Hematopoietic multipotent progenitor cell treated with erythropoietin and hydrocortisone succinate and interleukin-3 and kit ligand, for 6 days (in vitro differentiated cells): Measurements from ENCODE around the gene TUBB.
A peak's percentile ranks its signal among the peaks of the same experiment; 100 is the strongest.
"Not testable (repeated sequence)": the region's sequence is repeated elsewhere in the genome, so short reads cannot be mapped to it uniquely, and the experiment has no call there.

Experiments
- DNase-seq: peaks from one replicate; pipeline ENCODE4 v3.0.0-alpha.2; 2015

The TUBB gene

GRCh38 chr6:30687659-30688431 lies 32.3 kb upstream of the TUBB start:
- DNase-seq, result no peak

- no peak for DNase-seq
These were observed 31.6 kb upstream of the TUBB start for GRCh38 chr6:30688569-30688968.

GRCh38 chr6:30689022-30689865 lies 30.9 kb upstream of the TUBB start:
- DNase-seq, result peak; percentile 33

GRCh38 chr6:30689985-30690384 lies 30.2 kb upstream of the TUBB start:
- no peak for DNase-seq

DNA sequence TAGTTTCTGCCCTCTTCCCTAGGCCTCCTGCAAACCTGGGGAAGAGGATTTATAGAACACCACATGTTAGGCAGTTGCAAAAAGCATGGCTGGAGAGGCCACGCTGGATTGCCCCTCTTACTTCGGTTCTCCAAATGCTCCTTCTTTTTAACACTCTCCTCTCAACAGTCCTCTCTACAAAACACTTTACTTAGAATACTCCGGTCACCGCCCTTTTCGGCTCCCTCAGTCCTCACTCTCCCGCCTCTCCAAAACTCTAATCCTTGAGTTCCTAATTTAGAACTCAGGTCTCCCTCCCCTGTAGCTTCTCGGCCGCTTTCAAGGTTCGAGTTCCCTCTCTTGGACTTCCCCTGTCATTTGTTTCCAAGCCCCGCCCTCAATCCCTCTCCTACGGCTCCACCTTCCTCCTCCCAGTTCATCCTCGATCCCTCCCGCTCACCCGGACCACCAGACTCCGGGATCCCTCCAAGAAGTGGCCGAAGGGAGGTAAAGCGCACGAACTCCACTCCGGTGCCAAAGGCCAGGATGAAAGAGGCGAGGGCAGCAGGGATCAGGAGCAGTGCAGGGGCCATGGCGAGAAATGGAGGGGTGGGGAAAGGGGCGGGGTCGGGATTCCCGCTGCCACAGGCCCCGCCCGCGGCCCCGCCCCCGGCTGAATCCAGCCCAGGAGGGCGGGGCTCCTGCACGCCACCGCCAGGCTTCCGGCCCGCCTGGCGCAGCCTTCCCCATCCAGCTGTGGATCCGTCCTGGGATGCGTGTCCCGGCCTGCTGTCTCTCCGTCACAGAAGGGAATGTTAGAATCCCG lies 29.5 kb upstream of the TUBB start, which contains the start of gene NRM:
TSS of gene NRM (minus strand) at position 582 of the 805 bp plus-strand sequence. CDS start at position 572, 10 bp downstream.
- DNase-seq, result peak; percentile 91

- DNase-seq, result peak; percentile 22
These were observed 28.8 kb upstream of the TUBB start for GRCh38 chr6:30691208-30691847.

- no peak for DNase-seq
These were observed 23.7 kb upstream of the TUBB start for GRCh38 chr6:30696432-30696831.

DNA sequence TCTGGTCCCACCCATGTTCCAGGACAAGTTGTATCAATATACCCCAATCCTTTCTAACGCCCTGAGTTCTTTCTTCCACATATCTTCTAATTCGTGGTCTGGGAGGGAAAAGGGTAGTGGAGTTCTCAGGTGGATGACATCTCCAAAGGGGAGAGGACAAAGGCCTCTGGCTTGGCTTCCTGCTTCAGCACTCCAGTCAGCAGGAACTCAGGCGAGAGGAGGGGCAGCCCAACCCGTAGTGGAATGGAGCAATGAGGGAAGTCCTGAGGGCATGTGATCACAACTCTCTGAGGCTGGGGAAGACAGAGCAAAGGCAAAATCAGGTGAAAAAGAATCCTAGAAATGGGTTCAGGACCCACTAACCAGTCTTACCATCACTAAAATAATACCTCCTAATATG lies 19.8 kb upstream of the TUBB start:
- DNase-seq, result no peak

DNA sequence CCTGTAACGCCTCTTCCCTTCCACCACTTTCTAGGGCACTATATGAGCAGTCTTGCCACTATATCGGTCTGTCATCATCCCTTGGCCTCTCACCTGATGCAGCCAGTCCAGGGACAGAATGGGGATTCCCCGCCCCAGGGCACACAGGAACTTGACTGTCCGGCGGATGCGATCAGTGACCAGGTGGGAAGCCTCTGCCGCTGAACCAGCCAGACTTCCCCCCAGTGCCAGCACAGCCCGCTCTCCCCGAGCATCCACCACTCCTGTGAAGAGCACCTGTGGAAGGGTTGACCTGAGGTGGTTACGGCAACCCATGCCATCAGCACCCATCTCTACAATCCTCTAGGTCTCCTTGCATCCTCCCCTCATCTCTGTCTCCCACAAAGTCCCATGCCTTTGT lies 17.1 kb upstream of the TUBB start:
- DNase-seq, result no peak

DNA sequence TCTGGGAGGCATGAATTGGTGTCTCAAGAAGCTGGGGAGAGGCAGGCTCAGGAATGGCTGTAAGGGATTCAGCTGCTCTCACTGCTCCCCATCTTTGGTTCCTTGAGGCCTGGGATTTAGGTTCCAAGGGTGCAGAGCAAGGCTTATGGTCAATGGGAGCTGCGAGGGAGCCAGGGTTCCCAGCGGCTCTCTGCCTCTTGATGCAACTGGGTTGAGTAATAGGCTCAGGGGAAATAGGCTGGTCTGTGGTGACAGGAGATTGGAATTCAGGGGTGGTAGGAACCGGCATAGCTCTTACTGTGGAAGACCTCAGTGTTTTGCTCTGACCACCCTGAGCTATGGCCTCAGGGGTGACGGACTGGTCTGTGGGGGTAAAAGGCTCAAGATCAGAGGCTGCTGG lies 16.3 kb upstream of the TUBB start:
- DNase-seq, result no peak

DNA sequence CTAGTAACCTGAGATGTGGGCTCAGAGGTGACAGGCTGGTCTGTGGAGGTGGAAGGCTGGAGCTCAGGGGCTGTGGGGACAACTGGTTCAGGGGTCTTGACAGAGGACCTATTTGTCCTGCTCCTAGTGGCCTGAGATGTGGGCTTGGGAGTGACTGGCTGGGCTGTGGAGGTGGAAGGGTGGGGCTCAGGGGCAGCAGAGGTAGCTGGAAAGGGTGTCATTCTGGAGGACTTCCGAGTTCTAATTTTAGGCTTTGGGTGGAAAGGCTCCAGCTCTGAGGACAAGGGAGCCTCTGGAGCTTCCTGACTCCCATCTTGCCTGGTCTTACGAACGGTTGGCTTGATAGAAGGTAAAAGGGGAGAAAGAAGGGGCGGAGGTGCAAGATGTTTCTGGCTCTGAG lies 14.5 kb upstream of the TUBB start:
- DNase-seq, result no peak

- no peak for DNase-seq
These were observed 12.8 kb upstream of the TUBB start for GRCh38 chr6:30707281-30707850.

DNA sequence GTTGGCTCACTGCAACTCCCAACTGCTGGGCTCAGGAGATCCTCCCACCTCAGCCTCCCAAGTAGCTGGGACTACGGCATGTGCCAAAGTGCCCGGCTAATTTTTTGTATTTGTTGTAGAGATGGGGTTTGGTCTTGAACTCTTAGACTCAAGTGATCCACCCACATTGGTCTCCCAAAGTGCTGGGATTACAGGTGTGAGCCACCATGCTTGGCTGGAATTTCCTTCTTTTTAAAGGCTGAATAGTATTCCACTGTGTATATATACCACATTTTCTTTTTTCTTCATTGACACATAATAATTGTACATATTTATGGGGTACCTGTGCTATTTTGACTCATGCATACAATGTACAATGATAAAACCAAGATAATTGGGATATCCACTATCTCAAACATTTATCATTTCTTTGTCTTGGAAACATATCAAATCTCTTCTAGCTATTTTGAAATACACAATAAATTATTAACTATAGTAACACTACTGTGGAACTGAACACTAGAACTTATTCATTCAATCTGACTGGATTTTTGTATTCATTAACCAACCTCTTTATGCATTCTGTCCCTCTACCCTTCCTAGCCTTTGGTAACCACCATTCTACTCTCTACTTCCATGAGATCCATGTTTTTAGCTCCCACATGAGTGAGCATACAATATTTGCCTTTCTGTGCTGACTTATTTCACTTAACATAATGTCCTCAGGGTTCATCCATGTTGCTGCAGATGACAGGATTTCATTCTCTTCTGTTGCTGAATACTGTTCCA lies 10.9 kb upstream of the TUBB start:
- no peak for DNase-seq

GRCh38 chr6:30711758-30712380 lies 8.3 kb upstream of the TUBB start:
- no peak for DNase-seq

- peak; percentile 75 for DNase-seq
These were observed 7.7 kb upstream of the TUBB start for GRCh38 chr6:30712441-30712945.

- DNase-seq, result no peak
These were observed 5.9 kb upstream of the TUBB start for GRCh38 chr6:30714263-30714662.

- DNase-seq, result no peak
These were observed 3.3 kb upstream of the TUBB start for GRCh38 chr6:30716879-30717128.

GRCh38 chr6:30717129-30717844 lies 2.9 kb upstream of the TUBB start, which contains the start of gene MDC1:
TSS of gene MDC1 (minus strand) at chr6:30717281. CDS start at chr6:30715175, 2,106 bp downstream.
- DNase-seq, result peak; percentile 100

DNA sequence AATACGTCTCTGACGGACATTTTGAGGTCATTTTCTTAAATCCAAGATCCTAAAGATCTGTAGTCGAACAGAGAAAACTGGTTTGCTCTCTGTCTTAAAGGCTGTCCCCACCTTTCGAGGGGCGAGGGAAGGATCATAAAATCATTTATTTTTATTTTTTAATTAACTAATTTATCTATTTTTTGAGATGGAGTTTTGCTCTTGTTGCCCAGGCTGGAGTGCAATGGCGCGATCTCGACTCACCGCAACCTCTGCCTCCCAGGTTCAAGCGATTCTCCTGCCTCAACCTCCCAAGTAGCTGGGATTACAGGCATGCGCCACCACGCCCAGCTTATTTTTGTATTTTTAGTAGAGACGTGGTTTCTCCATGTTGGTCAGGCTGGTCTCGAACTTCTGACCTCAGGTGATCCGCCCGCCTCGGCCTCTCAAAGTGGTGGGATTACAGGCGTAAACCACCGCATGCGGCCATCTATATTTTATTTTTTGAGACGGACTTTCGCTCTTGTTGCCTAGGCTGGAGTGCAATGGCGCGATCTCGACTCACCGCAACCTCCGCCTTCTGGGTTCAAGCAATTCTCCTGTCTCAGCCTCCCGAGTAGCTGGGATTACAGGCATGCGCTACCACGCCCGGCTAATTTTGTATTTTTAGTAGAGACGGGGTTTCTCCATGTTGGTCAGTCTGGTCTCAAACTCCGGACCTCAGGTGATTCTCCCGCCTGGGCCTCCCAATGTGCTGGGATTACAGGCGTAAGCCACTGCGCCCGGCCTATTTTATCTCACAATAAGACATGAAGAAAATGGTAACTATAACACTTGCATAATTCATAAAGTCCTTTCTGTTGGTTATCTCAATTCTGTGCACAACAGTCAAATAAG lies 2.1 kb upstream of the TUBB start:
- DNase-seq, result not testable (repeated sequence)
